Skeletal muscle satellite cell (primary cell): ENCODE results near the gene LRFN2.

Experiments used
- H3K27me3 ChIP-seq: 2 replicates; pipeline ENCODE4 v1.7.0; 2013; ENCODE audit warnings: low read length; ENCODE audit not compliant: control insufficient read depth, insufficient read depth
- H3K36me3 ChIP-seq: 2 replicates; pipeline ENCODE4 v1.7.0; 2013; ENCODE audit warnings: mild to moderate bottlenecking, control low read depth, low read length; ENCODE audit not compliant: insufficient read depth
- H3K4me1 ChIP-seq: 2 replicates; pipeline ENCODE4 v1.7.0; 2013; ENCODE audit warnings: low read length; ENCODE audit not compliant: control insufficient read depth, insufficient read depth
- H3K4me2 ChIP-seq: 2 replicates; pipeline ENCODE4 v1.7.0; 2013; ENCODE audit warnings: mild to moderate bottlenecking, low read length
- H3K4me3 ChIP-seq: 2 replicates; pipeline ENCODE4 v1.7.0; 2013; ENCODE audit warnings: low read length
- H3K9ac ChIP-seq: 2 replicates; pipeline ENCODE4 v1.7.0; 2013; ENCODE audit warnings: mild to moderate bottlenecking, low read depth, low read length, moderate library complexity
- H3K9me3 ChIP-seq: replicated peaks from 2 replicates; pipeline ENCODE4 v1.7.0; 2013; ENCODE audit warnings: mild to moderate bottlenecking, control low read depth, low read length

LRFN2 gene

GRCh38 chr6:40585651-40586269 is 1.4 kb downstream of the LRFN2 start:
- Histone ChIP-seq H3K4me2 (no peak overlapping the region), H3K36me3 (no peaks in the 10 kb centered on the region), H3K9me3 (no peaks in the 10 kb centered on the region), H3K27me3 (peaks cover 29% of the 10 kb centered on the region), H3K4me3 (no peak overlapping the region), H3K9ac (no peak overlapping the region), H3K4me1 (peaks cover 4% of the 10 kb centered on the region)

GRCh38 chr6:40585223-40585622 is 1.9 kb downstream of the LRFN2 start:
- no peaks in the 10 kb centered on the region for H3K9me3 ChIP-seq

GRCh38 chr6:40584741-40585140 is 2.4 kb downstream of the LRFN2 start:
- H3K4me2 ChIP-seq, result no peak overlapping the region
- H3K9ac ChIP-seq, result no peak overlapping the region
- no peaks in the 10 kb centered on the region for H3K36me3 ChIP-seq
- no peak overlapping the region for H3K4me3 ChIP-seq
- no peaks in the 10 kb centered on the region for H3K9me3 ChIP-seq
- peaks cover 4% of the 10 kb centered on the region for H3K4me1 ChIP-seq
- peaks cover 29% of the 10 kb centered on the region for H3K27me3 ChIP-seq

More at GRCh38 chr6:40585223-40585622, 1.9 kb downstream of the LRFN2 start:
- no peak overlapping the region for H3K9ac ChIP-seq
- H3K4me3 ChIP-seq, result no peak overlapping the region
- no peak overlapping the region for H3K4me2 ChIP-seq
- H3K4me1 ChIP-seq, result peaks cover 4% of the 10 kb centered on the region
- peaks cover 29% of the 10 kb centered on the region for H3K27me3 ChIP-seq
- no peaks in the 10 kb centered on the region for H3K36me3 ChIP-seq

- no peak overlapping the region for H3K9ac ChIP-seq
- peaks cover 26% of the 10 kb centered on the region for H3K27me3 ChIP-seq
- H3K4me1 ChIP-seq, result peaks cover 4% of the 10 kb centered on the region
- no peaks in the 10 kb centered on the region for H3K36me3 ChIP-seq
- no peak overlapping the region for H3K4me2 ChIP-seq
- H3K9me3 ChIP-seq, result no peaks in the 10 kb centered on the region
- H3K4me3 ChIP-seq, result no peak overlapping the region
Observed at GRCh38 chr6:40583709-40584108, 3.5 kb downstream of the LRFN2 start.

GRCh38 chr6:40582892-40583291 is 4.3 kb downstream of the LRFN2 start:
- Histone ChIP-seq H3K27me3 (peaks cover 26% of the 10 kb centered on the region), H3K4me2 (no peak overlapping the region), H3K36me3 (no peaks in the 10 kb centered on the region), H3K4me3 (no peak overlapping the region), H3K4me1 (peaks cover 4% of the 10 kb centered on the region), H3K9ac (no peak overlapping the region), H3K9me3 (no peaks in the 10 kb centered on the region)

- Histone ChIP-seq H3K27me3 (no peaks in the 10 kb centered on the region), H3K9me3 (no peaks in the 10 kb centered on the region), H3K9ac (no peak overlapping the region), H3K4me3 (no peak overlapping the region), H3K4me1 (no peaks in the 10 kb centered on the region), H3K36me3 (no peaks in the 10 kb centered on the region), H3K4me2 (no peak overlapping the region)
Observed at GRCh38 chr6:40579101-40579500, 8.1 kb downstream of the LRFN2 start.

- H3K9me3 ChIP-seq, result no peaks in the 10 kb centered on the region
- H3K9ac ChIP-seq, result no peak overlapping the region
- H3K4me3 ChIP-seq, result no peak overlapping the region
- H3K27me3 ChIP-seq, result no peaks in the 10 kb centered on the region
- H3K4me2 ChIP-seq, result no peak overlapping the region
- H3K36me3 ChIP-seq, result no peaks in the 10 kb centered on the region
- no peaks in the 10 kb centered on the region for H3K4me1 ChIP-seq
Observed at GRCh38 chr6:40577672-40578071, 9.5 kb downstream of the LRFN2 start.

- Histone ChIP-seq H3K36me3 (no peaks in the 10 kb centered on the region), H3K9ac (no peak overlapping the region), H3K27me3 (no peaks in the 10 kb centered on the region), H3K9me3 (no peaks in the 10 kb centered on the region), H3K4me1 (no peaks in the 10 kb centered on the region), H3K4me2 (no peak overlapping the region), H3K4me3 (no peak overlapping the region)
Observed at GRCh38 chr6:40573221-40573620, 13.9 kb downstream of the LRFN2 start.

- Histone ChIP-seq H3K36me3 (no peaks in the 10 kb centered on the region), H3K9me3 (no peaks in the 10 kb centered on the region), H3K4me2 (no peak overlapping the region), H3K9ac (no peak overlapping the region), H3K27me3 (no peaks in the 10 kb centered on the region), H3K4me3 (no peak overlapping the region), H3K4me1 (no peaks in the 10 kb centered on the region)
Observed at GRCh38 chr6:40569162-40569910, 17.8 kb downstream of the LRFN2 start.

GRCh38 chr6:40568062-40568708 is 19.0 kb downstream of the LRFN2 start:
- Histone ChIP-seq H3K4me1 (no peaks in the 10 kb centered on the region), H3K4me3 (no peak overlapping the region)

GRCh38 chr6:40563111-40563510 is 24.1 kb downstream of the LRFN2 start:
- no peaks in the 10 kb centered on the region for H3K27me3 ChIP-seq
- H3K9me3 ChIP-seq, result no peaks in the 10 kb centered on the region
- H3K4me2 ChIP-seq, result no peak overlapping the region
- no peaks in the 10 kb centered on the region for H3K36me3 ChIP-seq
- H3K9ac ChIP-seq, result no peak overlapping the region
- H3K4me1 ChIP-seq, result no peaks in the 10 kb centered on the region
- no peak overlapping the region for H3K4me3 ChIP-seq

More at GRCh38 chr6:40568062-40568708, 19.0 kb downstream of the LRFN2 start:
- Histone ChIP-seq H3K36me3 (no peaks in the 10 kb centered on the region), H3K9ac (no peak overlapping the region), H3K27me3 (no peaks in the 10 kb centered on the region), H3K4me2 (no peak overlapping the region), H3K9me3 (no peaks in the 10 kb centered on the region)
